Left kidney (tissue), 8 donors: ENCODE measurements around the gene DOCK9. TPM values are rescaled to one million over a fixed set of nuclear protein-coding genes. Genes with fewer than 3 reads are reported as not detected.
A peak's percentile ranks its signal among the peaks of the same experiment; 100 is the strongest.

Source experiments
- DNase-seq: peaks from one replicate; pipeline ENCODE4 v3.0.0-alpha.2; 2013
- long read RNA-seq, 8 donors: transcript quantifications; one replicate each; lab custom pipeline, GENCODE V29; 2026
- polyA plus RNA-seq: library from polyadenylated mRNA; unstranded; fragments of 120-200 nt; gene quantifications from one replicate; pipeline ENCODE4 v1.2.1, GENCODE V29; 2013; ENCODE audit not compliant: insufficient read length

Gene DOCK9, protein sequence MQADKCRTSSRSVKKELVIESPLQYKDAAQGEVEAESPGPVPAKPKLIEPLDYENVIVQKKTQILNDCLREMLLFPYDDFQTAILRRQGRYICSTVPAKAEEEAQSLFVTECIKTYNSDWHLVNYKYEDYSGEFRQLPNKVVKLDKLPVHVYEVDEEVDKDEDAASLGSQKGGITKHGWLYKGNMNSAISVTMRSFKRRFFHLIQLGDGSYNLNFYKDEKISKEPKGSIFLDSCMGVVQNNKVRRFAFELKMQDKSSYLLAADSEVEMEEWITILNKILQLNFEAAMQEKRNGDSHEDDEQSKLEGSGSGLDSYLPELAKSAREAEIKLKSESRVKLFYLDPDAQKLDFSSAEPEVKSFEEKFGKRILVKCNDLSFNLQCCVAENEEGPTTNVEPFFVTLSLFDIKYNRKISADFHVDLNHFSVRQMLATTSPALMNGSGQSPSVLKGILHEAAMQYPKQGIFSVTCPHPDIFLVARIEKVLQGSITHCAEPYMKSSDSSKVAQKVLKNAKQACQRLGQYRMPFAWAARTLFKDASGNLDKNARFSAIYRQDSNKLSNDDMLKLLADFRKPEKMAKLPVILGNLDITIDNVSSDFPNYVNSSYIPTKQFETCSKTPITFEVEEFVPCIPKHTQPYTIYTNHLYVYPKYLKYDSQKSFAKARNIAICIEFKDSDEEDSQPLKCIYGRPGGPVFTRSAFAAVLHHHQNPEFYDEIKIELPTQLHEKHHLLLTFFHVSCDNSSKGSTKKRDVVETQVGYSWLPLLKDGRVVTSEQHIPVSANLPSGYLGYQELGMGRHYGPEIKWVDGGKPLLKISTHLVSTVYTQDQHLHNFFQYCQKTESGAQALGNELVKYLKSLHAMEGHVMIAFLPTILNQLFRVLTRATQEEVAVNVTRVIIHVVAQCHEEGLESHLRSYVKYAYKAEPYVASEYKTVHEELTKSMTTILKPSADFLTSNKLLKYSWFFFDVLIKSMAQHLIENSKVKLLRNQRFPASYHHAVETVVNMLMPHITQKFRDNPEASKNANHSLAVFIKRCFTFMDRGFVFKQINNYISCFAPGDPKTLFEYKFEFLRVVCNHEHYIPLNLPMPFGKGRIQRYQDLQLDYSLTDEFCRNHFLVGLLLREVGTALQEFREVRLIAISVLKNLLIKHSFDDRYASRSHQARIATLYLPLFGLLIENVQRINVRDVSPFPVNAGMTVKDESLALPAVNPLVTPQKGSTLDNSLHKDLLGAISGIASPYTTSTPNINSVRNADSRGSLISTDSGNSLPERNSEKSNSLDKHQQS (N-terminal part only)
- polyA plus RNA-seq: 66.5 TPM
- long read RNA-seq, donor 1: 0 reads
- long read RNA-seq, donor 2: 0 reads
- long read RNA-seq, donor 3: 0 reads
- long read RNA-seq, donor 4: 0 reads
- long read RNA-seq, donor 5: 0 reads
- long read RNA-seq, donor 6: 0 reads
- long read RNA-seq, donor 7: 0 reads
- long read RNA-seq, donor 8: 0 reads

DNA sequence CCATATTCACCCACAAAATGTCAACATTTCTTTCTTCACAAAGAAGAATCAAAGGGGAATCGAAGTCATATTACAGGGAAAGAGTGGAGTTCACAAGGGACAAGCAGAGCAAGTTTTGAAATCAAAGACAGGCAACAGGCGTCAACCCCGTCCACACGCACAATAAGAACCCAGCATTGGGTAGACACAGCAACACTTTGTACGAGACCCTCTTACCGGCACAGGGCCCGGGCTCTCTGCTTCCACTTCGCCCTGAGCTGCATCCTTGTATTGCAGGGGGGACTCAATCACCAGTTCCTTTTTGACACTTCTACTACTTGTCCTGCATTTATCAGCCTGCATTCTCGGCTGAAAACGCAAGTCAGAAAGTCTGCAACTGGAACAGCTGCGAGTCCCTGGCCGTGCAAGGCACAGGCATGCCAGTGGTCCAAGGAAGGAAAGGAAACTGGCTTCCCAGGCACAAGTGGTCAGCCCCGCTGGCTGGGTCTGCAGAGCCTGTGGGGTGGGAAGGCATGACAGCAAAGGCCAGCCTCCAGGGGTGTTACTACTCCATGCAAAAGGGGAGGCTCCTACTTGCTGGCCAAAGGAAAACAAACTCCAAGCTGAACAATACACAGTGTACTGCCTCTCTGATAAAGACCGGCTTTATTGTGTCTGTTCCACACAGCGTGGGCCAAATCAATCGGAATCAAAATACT, at the start of gene DOCK9:
Gene DOCK9, minus strand, starts transcription at position 497 of the 698 bp plus-strand sequence. Its CDS starts 155 bp downstream, at position 342.
- no peak for DNase-seq

DNA sequence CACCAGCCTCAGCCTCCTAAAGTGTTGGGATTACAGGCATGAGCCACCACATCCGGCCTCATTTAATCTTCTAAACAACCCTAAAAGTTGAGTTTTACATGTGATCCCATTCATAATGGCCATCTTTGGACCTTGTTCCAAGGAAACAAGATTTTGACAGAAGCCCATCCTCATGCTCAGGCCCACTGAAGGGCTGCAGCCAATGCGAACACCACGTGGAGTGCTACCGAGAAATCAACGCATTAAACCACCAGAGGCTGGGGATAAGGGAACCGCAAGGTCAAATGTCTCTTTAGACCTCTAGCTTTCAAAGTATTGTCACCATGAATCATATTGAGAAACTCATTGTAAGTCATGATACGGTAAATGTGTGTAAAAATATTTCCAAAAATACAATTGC, 49.4 kb upstream of the DOCK9 start:
- DNase-seq: no peak

DNA sequence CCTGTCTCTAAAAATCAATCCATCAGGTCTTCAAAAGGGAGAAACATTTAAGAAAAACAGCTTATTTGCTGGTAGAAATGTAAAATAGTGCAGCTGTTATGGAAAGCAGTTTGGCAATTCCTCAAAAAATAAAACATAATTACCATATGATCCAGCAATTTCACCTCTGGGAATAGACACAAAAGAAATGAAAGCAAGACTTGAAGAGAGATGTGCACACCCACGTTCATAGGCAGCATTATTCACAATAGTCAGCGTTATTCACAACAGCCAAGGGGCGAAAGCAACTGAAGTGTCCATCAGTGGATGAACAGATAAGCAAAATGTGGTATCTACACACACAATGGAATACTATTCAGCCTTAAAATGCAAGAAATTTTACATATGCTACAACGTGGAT, 45.1 kb upstream of the DOCK9 start:
- DNase-seq: no peak

DNA sequence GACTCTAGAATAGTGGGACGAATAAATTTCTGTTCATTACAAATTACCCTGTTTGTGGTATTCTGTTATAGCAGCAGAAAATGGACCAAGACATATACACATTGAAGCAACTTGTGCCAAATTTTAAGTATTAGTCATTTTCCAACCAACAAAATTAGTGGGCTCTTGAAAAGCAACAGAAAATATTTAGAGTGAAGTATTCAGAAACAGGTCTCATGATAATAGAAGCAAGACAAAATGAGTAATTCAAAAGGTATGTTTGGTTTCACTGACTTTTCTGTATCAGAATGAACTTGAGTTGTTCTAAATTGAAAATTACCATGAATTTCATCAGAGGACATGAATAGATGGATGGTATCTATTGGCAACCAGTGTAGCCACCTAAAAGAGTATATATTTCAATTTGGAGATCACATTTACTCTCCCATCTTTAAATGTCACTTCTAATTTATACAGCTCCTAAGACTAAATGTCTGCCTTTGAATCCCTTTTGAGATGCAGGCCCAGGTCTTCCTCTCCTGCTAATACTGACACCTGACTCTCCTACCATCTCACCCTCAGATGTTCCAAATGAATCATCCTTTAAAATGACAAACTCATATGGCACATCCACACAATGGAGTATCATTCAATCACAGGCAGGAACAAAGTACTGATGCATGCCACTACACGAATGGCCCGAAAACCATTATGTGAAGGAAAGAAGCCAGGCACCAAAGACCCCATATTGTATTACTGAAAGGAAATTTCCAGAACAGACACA, 40.7 kb upstream of the DOCK9 start:
- no peak for DNase-seq

DNA sequence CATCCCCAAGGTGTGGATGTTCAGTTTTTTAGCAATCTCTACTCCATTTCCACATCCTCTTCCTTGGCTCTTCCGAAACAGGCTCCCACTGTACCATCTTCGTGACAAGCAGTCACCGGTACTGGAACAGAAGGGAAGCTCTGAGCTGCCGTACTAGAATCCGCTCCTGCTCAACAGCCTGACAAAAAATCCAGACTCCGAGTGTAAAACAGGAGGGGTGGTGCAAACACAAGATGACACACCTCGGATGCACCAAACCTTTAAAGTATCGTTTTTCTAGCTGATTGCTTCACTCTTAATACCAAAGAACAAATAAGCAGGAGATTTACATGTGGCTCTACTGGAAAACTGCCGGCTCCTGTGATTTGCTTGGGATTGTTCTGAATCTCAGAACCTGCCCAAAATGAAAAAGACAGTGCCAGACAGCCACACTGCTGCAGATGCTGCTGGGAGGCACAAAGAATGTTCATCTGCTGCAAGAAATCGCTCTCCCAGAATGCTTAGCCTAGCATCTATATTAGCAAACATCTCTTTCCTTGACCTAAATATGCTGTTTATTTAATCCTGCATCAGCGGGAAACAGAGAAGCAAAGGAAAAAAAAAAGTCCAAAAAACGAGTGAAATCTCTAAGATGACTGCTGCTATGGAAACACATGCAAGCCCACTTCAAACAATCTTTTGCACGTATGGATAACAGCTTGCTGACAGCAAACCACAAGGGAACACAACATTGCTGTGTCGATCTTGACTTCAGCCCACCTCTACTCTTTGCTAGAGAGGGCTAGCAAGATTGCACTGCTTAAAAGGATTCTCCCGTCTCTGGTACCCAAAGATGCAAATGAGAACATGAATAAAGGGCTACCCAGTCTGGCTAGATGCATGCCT, 38.0 kb upstream of the DOCK9 start:
- DNase-seq: no peak

DNA sequence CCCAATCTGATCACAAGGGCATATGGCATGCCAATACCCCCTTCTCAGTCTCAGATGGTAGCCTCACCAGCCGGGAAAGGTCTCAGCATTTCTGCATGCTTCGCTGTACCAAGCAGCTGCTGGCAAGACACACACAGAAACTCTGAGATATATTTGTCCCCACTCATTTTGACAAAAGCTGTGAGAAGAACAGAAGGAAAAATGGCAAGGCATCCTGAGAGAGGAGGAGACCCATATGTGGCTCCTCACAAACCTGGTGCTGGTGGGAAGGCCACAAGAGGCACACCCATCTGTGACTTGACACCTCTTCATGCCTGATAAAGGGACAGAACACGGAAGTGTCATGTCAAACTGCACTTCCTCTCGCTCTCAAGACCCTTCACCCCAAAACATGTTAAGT, 36.7 kb upstream of the DOCK9 start:
- no peak for DNase-seq

DNA sequence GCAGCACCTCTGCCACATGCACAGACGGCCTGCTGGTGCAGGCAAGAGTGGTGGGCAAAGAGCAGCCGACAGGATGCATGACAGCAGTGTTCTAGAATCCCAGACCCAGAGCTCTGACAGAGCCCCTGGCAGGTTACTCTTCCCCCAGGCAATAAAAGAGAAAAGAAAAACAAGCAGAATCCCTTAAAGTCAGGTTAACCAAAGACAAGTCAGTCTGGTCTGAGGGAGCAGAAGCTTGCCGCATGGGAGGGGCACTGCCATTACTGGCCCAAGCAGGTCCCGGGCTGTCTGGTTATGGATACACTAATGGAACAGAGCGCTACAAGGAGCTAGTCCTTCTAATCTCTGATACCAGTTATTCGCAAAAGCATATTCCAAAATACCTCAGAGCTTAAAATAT, 36.1 kb upstream of the DOCK9 start:
- DNase-seq: no peak

DNA sequence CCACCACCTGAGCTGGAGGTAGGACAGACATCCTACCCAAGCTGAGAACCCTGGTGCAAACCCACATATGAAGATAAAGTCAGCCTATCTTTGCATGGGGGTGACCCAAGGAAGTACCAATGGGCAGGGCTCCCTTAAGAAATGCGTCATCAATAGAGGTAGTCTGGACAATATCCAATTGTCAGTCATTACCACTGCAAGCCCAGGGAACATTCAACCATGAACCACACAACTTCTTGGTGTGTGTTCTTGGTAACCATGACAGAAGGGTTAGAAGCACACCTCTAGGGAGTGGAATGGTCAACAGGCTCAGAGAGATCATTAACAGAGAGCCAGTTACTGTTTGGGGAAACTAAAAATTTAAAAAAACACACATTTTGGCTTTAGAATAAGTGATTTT, 34.7 kb upstream of the DOCK9 start:
- DNase-seq: no peak

DNA sequence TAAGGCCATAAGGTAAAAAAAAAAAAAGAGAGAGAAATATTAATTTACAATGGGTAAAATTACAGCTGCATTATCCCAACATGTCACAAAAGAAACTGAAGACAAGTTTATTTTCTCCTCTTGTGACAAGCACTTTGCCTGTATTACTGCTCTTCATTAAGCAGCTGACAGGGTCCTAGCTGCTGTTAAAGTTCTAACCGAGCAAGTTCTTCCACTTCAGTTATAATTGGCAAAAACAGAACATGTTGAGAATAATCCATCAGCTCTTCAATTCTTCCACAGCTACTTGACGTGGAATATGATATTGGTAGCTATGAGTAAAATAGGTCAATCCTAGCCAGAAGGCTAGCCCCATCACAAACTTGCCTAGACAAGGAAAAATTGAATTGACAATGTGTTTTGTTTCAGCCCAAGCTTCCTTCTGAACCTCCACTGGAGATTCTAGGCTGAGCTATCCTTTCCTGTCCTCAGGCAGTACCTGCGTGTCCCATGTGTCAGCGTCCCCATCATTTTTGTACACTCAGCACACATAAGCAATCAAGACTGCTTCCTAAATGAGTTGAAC, 32.2 kb upstream of the DOCK9 start:
- DNase-seq: no peak

DNA sequence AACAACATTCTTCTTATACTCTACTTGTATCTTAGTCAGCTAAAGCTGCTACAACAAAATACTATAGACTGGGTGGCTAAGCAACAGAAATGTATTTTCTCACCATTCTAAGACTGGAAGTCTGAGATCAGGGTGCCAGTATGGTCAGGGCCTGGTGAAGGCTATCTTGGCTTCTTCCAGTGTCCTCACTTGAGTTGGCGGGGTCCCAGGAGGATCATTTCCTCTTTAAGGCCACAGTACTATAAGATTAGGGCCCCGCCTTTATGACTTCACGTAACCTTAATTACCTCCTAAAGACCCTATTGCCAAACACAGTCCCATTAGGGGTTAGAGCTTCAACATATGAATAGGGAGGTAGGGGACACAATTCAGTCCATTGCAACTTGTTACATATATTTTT, 30.7 kb upstream of the DOCK9 start:
- no peak for DNase-seq

DNA sequence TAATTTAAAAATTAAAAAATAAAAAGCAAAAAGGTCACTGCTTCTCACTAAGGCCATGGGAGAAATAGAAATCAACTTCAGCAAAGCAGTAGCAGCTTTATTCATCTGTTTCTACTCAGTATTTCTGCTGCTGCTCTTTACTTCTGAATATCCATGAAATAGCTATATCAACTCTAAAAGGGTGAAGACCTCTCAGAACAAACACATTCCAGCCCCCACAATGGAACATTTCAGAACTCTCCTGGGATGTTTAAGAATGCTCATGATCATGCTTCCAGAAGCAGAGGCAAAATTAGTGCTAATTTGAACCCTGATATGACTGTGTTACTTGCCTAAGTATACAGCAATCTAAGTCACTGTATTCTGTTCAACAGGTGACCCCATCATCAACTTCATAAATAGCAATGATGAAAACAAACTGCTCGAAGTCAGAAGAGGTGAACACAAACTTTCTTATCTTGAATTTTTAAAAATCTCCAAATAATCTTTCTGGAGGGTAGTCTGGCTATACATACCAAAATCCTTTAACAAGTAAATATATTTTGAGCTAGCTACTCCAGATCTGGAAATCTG, 29.6 kb upstream of the DOCK9 start:
- no peak for DNase-seq

DNA sequence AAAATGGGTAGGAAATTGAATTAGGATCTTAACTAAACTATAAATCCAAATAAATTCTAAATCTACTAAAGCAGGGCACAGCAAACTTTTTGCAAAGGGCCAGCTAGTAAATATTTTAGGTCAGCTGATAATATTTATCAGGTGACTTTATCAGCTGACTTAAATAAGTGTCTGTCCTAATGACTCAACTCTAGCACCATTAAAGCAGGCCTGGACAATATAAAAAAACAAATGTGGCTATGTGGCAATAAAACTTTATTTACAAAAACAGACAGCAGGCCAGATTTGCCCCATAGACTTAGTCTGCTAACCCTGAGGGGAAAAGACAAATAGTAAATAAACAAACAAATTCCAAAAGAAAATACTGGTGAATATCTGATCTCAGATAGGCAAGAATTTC, 27.7 kb upstream of the DOCK9 start:
- DNase-seq: no peak

DNA sequence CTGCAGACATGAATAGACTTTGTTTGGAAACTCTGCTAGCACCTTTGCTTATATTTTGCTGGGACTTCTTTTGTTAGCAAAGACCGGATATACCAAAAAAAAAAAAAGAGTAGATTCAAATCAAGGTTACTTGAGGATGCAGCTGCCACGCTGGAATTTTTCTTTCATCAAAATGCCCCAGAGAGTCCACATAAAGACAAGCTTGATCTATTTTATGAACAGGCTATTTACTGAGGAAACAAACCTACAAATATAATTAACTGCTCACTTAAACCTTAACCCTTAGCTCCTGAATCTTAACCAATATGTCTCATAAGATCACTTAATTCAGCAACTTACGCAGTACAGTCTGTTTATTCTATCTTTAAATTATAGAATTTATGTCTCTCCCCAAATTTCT, 27.1 kb upstream of the DOCK9 start:
- peak; percentile 62 for DNase-seq

DNA sequence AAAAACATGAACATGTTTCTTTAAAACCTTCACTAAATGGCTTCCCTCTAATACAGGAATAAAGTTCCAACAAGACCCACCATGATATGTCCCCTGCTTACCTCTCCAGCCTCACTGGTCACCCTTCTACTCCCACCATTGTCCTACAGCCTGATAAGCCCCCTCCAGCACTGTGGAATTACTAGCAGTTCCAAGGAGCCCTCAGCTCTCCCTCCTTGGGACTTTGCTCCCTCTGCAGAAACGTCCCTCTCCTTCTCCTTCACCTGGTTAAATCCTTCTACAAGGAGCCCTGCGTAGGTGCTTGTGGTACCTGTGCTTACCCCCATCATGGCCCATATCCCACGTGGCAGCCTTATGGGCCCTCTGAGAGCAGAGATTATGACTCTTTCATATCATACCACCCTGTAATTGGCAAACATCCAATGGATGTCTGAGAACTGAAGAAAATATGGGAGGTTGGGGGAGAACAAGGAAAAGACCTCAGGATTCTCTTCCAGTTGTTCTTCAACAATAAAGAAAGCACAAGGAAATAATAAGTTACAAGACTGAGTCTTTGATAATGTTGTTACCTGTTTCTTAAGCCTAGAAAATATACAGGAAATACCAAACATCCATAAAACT, 26.1 kb upstream of the DOCK9 start:
- no peak for DNase-seq

DNA sequence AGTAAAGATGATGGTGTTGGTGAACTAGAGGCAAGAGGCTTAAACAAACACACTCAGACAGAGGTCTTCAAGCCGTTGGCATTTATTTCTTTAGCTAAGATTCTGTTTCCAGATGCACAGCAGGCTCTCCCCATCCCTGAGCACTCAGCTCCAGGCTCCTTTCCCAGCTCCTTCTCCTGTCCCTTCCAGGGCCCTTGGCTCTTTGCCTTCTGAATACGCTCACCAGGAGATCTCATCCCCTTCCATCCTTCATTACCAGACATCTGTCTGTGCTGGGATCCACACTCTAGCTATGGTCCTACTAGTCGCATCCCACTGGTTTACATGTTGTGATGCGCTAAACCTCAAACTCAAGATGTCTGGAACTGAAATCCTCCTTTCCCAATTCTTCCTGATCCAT, 25.3 kb upstream of the DOCK9 start:
- DNase-seq: no peak

DNA sequence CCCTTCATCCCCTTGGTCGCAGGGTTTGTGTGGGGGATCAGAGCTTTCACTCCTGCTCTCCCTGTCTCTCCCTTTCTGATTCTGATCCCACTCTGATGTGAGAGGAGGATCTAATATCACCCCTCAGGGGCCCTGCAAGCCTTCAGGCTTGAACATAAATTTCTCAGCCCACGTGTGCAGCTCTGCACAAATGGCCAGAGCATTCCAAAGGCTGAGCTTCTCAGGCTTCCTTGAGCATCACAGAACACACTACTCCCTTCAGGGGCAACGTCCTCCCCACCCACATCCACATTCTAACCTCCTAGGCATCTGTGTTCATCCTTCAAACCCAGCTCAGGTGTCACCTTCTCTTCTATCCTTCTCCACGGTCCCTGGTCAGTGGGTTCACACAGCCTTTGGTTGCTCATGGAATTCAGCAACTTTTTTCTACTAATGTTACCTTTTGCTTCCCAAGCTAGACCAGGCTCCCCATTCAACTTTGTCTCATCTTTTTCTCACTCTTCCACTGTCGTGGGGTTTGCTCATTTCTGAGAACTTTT, 24.4 kb upstream of the DOCK9 start:
- peak; percentile 57 for DNase-seq

DNA sequence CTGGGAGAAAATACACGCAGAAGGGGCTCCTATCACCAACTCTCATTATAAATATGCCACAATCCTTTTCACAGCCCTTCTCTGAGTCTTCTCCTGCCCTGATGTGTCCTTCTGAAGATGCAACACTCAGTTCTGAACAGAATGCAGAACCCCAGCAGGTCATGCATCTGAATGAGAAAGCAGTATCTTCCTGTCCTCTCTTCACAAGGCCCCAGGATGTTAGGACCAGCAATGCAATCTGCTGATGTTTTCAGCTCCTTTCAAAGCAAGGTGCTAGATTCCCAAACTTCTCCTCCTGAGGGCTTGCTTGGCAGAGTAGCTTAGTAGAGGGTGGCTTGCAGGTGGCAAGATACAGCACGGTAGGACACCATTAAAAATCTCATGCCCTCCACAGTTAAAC, 22.3 kb upstream of the DOCK9 start:
- DNase-seq: no peak

DNA sequence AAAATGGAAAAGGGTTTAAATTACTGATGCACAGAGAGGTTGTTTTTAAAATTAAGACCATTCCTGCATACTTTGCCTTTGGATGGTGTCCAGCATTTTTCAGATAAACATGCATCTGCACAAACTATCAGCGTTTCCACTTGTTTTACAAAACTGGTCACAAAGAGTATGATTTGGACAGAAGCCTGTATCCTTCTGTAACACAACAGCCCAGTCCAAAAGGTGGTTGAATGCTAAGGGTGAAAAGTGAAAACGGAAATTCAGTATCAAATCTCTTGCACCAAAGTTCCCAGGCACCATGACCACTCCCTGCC, 21.7 kb upstream of the DOCK9 start:
- DNase-seq: no peak
